ENCODE results near the gene STARD7.
"Not testable (repeated sequence)": the region's sequence is repeated elsewhere in the genome, so short reads cannot be mapped to it uniquely, and the experiment has no call there.

Gene STARD7

GRCh38 chr2:96208143-96209010 is at the start of gene STARD7:
Gene STARD7, minus strand, starts transcription at chr2:96208827. Its CDS starts 393 bp downstream, at chr2:96208434.
- DNase-seq (ENCODE audit: low spot score) = peak; percentile 96

- not testable (repeated sequence) for DNase-seq (ENCODE audit: low spot score)
Measured at GRCh38 chr2:96257744-96258143, 49.1 kb upstream of the STARD7 start.

GRCh38 chr2:96256611-96257113 is 48.0 kb upstream of the STARD7 start:
- DNase-seq (ENCODE audit: low spot score) = no peak

- no peak for DNase-seq (ENCODE audit: low spot score)
Measured at GRCh38 chr2:96254571-96254970, 45.9 kb upstream of the STARD7 start.

GRCh38 chr2:96253006-96253405 is 44.4 kb upstream of the STARD7 start:
- DNase-seq (ENCODE audit: low spot score) = no peak

- DNase-seq (ENCODE audit: low spot score) = no peak
Measured at GRCh38 chr2:96252526-96252925, 43.9 kb upstream of the STARD7 start.

GRCh38 chr2:96251721-96252292 is 43.2 kb upstream of the STARD7 start:
- DNase-seq (ENCODE audit: low spot score) = no peak

GRCh38 chr2:96250188-96250587 is 41.6 kb upstream of the STARD7 start:
- no peak for DNase-seq (ENCODE audit: low spot score)

- no peak for DNase-seq (ENCODE audit: low spot score)
Measured at GRCh38 chr2:96249654-96250053, 41.0 kb upstream of the STARD7 start.

- DNase-seq (ENCODE audit: low spot score) = no peak
Measured at GRCh38 chr2:96248624-96249023, 40.0 kb upstream of the STARD7 start.

- no peak for DNase-seq (ENCODE audit: low spot score)
Measured at GRCh38 chr2:96247896-96248295, 39.3 kb upstream of the STARD7 start.

GRCh38 chr2:96247009-96247408 is 38.4 kb upstream of the STARD7 start:
- DNase-seq (ENCODE audit: low spot score) = no peak

GRCh38 chr2:96245609-96246390 is 37.2 kb upstream of the STARD7 start:
- DNase-seq (ENCODE audit: low spot score) = no peak

GRCh38 chr2:96243843-96244242 is 35.2 kb upstream of the STARD7 start:
- no peak for DNase-seq (ENCODE audit: low spot score)

GRCh38 chr2:96241900-96242611 is 33.4 kb upstream of the STARD7 start:
- peak; percentile 67 for DNase-seq (ENCODE audit: low spot score)

- no peak for DNase-seq (ENCODE audit: low spot score)
Measured at GRCh38 chr2:96241227-96241626, 32.6 kb upstream of the STARD7 start.

GRCh38 chr2:96240341-96241038 is 31.9 kb upstream of the STARD7 start:
- DNase-seq (ENCODE audit: low spot score) = no peak

GRCh38 chr2:96239745-96240264 is 31.2 kb upstream of the STARD7 start:
- no peak for DNase-seq (ENCODE audit: low spot score)

GRCh38 chr2:96239091-96239490 is 30.5 kb upstream of the STARD7 start:
- DNase-seq (ENCODE audit: low spot score) = no peak

- no peak for DNase-seq (ENCODE audit: low spot score)
Measured at GRCh38 chr2:96238266-96238665, 29.6 kb upstream of the STARD7 start.

GRCh38 chr2:96236882-96237281 is 28.3 kb upstream of the STARD7 start:
- no peak for DNase-seq (ENCODE audit: low spot score)
